ENCODE measurements around the gene TDRD12. TPM values are rescaled to one million over a fixed set of nuclear protein-coding genes. Genes with fewer than 3 reads are reported as not detected.

The TDRD12 gene
- total and polyA plus RNA-seq, 8 donors = 0.06 to 0.84 (median 0.11) TPM; not detected in 3

DNA sequence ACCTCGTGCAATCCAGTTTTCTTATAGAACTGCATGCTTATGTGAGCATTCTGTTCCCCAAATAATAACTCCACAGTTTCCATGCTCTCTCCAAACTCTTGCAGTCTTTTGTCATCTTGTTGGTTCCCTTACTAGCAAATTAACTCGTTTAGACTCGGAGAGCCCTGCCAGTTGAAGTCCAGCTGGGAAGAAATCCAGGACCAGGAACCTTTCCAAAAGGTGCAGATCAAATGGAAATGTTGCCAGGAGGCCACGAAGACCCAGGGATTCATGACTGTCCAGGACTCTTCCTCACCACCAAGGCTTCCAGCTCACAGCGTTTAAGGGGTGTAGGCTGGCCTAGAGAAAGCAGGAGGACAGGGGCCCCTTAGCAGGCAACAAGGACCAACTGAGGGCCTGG lies 2.1 kb upstream of the TDRD12 start:
- H3K27me3 ChIP-seq = no peaks in the 10 kb centered on the region
- peaks cover 0 to 5% (median 0%) of the 10 kb centered on the region in 3 donors for H3K36me3 ChIP-seq
- no peak overlapping the region for H3K4me3 ChIP-seq
- 46 to 50% methylated on average over 5 of the region's 5 CpGs for WGBS, 2 donors
- ATAC-seq (no peak), FAIRE-seq (no peak), DNase-seq (no peak)
- H3K27ac ChIP-seq = no peak overlapping the region
- TF ChIP-seq, protein P1, sequence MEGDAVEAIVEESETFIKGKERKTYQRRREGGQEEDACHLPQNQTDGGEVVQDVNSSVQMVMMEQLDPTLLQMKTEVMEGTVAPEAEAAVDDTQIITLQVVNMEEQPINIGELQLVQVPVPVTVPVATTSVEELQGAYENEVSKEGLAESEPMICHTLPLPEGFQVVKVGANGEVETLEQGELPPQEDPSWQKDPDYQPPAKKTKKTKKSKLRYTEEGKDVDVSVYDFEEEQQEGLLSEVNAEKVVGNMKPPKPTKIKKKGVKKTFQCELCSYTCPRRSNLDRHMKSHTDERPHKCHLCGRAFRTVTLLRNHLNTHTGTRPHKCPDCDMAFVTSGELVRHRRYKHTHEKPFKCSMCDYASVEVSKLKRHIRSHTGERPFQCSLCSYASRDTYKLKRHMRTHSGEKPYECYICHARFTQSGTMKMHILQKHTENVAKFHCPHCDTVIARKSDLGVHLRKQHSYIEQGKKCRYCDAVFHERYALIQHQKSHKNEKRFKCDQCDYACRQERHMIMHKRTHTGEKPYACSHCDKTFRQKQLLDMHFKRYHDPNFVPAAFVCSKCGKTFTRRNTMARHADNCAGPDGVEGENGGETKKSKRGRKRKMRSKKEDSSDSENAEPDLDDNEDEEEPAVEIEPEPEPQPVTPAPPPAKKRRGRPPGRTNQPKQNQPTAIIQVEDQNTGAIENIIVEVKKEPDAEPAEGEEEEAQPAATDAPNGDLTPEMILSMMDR (IDR thresholded peaks at IDR 0.05) = no peak
- intact Hi-C loops (cut with DNase I) = no loop called here
- no peaks in the 10 kb centered on the region for H3K4me1 ChIP-seq
- no peaks in the 10 kb centered on the region for H3K9me3 ChIP-seq

GRCh38 chr19:32718286-32718685 lies 1.3 kb upstream of the TDRD12 start:
- FAIRE-seq = no peak
- H3K27me3 ChIP-seq = no peaks in the 10 kb centered on the region

DNA sequence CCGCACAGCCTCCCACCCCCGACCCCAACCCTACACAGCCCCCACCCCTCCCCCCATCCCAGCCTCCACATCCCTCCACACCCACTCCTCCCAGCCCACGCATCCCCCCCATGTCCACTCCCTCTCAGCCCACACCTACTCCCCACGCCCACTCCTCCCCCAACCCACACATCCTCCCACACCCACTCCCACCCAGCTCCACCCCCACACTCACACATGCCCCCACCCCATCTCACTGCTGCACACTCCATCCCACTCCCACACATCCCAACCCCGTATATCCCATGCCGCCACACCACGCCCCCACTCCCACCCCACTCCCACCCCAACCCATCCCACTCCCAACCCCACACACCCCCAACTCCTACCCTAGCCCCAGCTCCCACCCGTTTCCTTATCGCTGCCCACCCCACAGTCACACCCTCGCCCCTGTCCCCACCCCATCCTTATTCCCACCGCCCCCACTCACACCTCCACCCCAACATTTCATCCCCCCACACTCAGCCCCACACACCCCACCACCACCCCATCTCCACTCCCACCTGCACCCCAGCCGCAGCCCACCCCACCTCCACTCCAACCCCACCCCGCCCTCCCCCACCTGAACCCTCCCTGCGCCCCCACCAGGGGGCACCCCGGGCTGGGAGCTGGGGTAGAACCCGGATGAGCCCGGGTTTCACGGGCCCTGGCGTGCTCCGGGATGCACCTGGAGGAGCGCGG lies 809 bp downstream of the TDRD12 start:
- Histone ChIP-seq H3K4me3 (no peak overlapping the region), H3K9me3 (no peaks in the 10 kb centered on the region), H3K4me1 (no peaks in the 10 kb centered on the region), H3K27ac (no peak overlapping the region), H3K36me3 (no peaks in the 10 kb centered on the region), H3K27me3 (no peaks in the 10 kb centered on the region)
- no peak for DNase-seq
- WGBS, 2 donors = 93 to 94% methylated on average over 18 to 22 of the region's 22 CpGs
- intact Hi-C loops (cut with DNase I) = no loop called here
- no peak for ATAC-seq
- TF ChIP-seq, protein P1 (IDR thresholded peaks at IDR 0.05) = no peak
- FAIRE-seq = no peak

More at GRCh38 chr19:32718286-32718685, 1.3 kb upstream of the TDRD12 start:
- Histone ChIP-seq H3K36me3 (no peaks in the 10 kb centered on the region), H3K9me3 (no peaks in the 10 kb centered on the region), H3K27ac (no peak overlapping the region), H3K4me3 (no peak overlapping the region), H3K4me1 (no peaks in the 10 kb centered on the region)
- DNase-seq (no peak), ATAC-seq (no peak)
- TF ChIP-seq, protein P1 (IDR thresholded peaks at IDR 0.05) = no peak
- intact Hi-C loops (cut with DNase I) = no loop called here
- 84 to 85% methylated on average over 7 of the region's 7 CpGs for WGBS, 2 donors

DNA sequence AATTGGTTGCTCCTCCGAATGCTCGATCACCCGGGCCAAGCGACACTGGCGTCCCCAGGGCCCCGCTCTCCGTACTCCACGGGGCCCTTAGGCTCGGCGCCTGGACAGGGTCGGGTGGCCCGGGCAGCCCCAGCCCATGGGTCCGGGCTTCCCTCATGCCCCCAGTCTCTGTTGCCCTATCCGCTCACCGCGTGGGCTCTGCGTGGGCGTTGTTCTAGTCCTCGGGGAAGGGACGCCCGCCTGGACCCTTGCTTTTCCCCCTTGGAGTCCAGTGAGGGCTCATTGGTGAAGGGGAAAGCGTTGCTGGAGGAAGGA lies 1.3 kb downstream of the TDRD12 start:
- WGBS, 2 donors = 97% methylated on average over 22 of the region's 22 CpGs
- no peak overlapping the region for H3K27ac ChIP-seq
- FAIRE-seq = no peak
- no peaks in the 10 kb centered on the region for H3K27me3 ChIP-seq
- H3K9me3 ChIP-seq = no peaks in the 10 kb centered on the region
- TF ChIP-seq, protein P1 (IDR thresholded peaks at IDR 0.05) = no peak
- peak in 1 of 6 donors; percentile 66 for DNase-seq
- intact Hi-C loops (cut with DNase I) = no loop called here
- H3K36me3 ChIP-seq = no peaks in the 10 kb centered on the region
- no peak overlapping the region for H3K4me3 ChIP-seq
- no peaks in the 10 kb centered on the region for H3K4me1 ChIP-seq
- no peak for ATAC-seq

- no peaks in the 10 kb centered on the region for H3K36me3 ChIP-seq
- H3K4me1 ChIP-seq = no peaks in the 10 kb centered on the region
- H3K4me3 ChIP-seq = no peak overlapping the region
- WGBS, 2 donors = 81 to 86% methylated on average over 4 of the region's 4 CpGs
- H3K27me3 ChIP-seq = peaks cover 0 to 3% (median 0%) of the 10 kb centered on the region in 4 donors
- DNase-seq = no peak
- H3K9me3 ChIP-seq = no peaks in the 10 kb centered on the region
- no peak for ATAC-seq
- intact Hi-C loops (cut with DNase I) = no loop called here
- TF ChIP-seq, protein P1 (IDR thresholded peaks at IDR 0.05) = no peak
- H3K27ac ChIP-seq = no peak overlapping the region
- no peak for FAIRE-seq
These were observed 16.4 kb downstream of the TDRD12 start for GRCh38 chr19:32735936-32736335.

Measured in pancreas (tissue), 10 donors.